Endometrial microvascular endothelial cells (primary cell): ENCODE data around the gene EDEM1. TPM values are rescaled to one million over a fixed set of nuclear protein-coding genes. Genes with fewer than 3 reads are reported as not detected.
"Not testable (repeated sequence)": the region's sequence is repeated elsewhere in the genome, so short reads cannot be mapped to it uniquely, and the experiment has no call there.

Experiments
- in situ Hi-C: cut with HindIII; loops from 2 replicates; pipeline ENCODE4 v1.10.0; 2017; ENCODE audit warnings: low sequenced_read_pairs, low pct_unique_long_range_greater_than_20kb; ENCODE audit errors: inconsistent ontology term
- total RNA-seq: library from RNA; depleted of rRNA; stranded (reverse); fragments of >200 nt; gene quantifications from one replicate; pipeline ENCODE4 v1.2.3, GENCODE V29; 2015; ENCODE audit errors: inconsistent ontology term

The EDEM1 gene
- total RNA-seq, 1 donor from 2014 or later: 36.9 TPM

GRCh38 chr3:5221701-5222100 is 34.2 kb downstream of the EDEM1 start:
- in situ Hi-C loops: no loop called here

DNA sequence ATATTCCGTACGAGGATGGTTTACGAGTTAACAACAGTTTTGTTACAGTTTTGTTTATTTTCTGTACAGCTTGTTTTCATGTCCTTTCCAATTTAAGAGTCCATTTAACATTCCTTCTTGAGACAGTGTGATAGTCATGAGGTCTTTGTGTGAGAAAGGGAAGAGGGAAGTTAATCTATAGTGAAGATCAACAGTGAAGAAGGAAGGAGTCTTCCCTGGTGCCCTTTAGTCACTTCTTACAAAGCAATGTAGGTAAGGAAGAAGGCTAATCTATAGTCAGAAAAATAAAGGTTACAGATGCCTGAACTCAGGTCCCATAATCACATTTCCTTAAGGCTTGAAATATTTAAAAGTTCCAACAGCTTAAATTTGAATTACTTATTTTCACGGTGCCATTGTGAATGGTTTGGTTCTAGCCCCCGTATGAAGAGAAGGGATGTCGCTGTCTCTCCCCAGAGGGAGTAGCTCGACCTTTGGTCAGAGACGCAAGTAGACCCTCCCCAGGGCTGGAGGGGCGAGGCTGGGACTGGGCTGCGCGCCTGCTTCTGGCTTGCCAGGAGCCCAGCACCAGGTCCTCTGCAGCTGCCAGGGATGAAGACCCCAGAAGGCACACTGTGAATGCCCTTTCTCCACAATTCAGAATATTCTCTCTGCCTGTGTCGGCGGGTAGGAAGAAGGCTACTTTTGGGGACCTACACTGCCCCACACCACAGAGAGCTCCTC is 34.9 kb downstream of the EDEM1 start:
- in situ Hi-C loops: no loop called here

- in situ Hi-C loops: no loop called here
These were observed 39.3 kb downstream of the EDEM1 start for GRCh38 chr3:5226783-5227182.

DNA sequence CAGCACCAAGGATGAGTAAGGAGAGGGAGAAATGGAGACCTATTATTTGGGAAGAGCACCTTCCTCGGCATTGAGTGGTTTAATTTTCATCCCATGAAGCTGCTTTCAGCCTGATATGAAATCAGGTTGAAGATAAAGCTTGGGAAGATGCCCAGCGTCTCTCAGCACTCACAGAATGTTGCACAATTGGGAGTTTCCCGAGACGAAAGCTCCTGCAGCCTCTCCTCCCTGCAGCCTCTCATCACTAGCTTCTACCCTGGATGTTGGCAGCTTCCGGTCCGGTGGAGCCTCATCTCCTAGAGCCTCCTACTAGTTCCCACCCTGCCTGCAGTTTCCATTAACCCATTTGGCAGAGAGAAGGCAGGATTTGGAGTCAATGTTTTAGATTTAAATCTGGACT is 40.3 kb downstream of the EDEM1 start:
- in situ Hi-C loops: no loop called here

DNA sequence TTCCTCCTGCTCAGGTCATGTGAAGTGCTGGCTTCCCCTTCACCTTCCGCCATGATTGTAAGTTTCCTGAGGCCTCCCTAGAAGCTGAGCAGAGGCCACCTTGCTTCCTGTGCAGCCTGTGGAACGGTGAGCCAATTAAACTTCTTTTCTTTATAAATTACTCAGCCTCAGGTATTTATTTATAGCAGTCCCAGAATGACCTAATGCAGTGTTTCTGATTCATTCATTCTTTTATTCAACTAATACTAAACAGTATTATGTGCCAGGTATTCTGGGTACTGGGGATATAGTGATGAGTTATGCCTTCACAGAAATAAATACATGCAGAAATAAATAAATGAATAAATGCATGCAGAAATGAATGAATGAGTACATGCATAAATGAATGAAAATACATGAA is 41.9 kb downstream of the EDEM1 start:
- in situ Hi-C loops: no loop called here

- in situ Hi-C loops: no loop called here
These were observed 43.6 kb downstream of the EDEM1 start for GRCh38 chr3:5231074-5231473.

- in situ Hi-C loops: no loop called here
These were observed 44.0 kb downstream of the EDEM1 start for GRCh38 chr3:5231487-5231886.

DNA sequence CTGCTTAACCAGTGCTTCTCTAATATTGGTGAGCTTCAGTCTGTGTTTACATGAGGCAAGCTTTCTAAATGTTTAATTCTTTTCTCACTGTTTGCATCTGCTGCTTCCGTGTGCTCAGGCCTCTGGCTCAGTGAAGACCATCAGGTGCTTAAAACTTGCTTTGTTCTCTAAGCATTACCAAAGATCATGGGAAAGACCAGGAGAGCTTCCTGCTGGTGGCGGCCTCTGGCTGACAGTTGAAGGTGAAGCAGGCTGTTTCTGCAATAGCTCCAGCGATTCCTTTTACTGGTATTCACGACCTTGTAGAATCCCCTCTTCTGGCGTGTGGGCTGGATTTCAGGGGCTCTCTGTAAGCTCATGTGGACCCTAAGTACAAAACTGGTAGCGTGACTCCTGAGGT is 45.1 kb downstream of the EDEM1 start:
- in situ Hi-C loops: no loop called here

DNA sequence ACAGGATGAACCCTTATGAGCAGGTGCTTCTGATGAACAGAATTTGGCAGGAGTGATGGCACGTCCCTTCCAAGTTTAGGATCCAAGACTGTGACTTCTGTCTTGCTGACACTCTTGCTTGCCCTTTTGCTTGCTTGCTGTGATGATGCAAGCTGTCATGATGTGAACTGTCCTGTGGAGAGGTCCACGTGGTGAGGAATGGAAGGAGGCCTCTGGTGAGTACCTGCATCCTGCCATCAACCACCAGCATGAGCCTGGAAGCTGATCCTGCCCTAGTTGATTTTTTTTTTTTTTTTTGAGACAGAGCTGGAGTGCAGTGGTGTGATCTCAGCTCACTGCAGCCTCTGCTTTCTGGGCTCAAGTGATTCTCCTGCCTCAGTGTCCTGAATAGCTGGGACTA is 45.5 kb downstream of the EDEM1 start:
- in situ Hi-C loops: no loop called here

DNA sequence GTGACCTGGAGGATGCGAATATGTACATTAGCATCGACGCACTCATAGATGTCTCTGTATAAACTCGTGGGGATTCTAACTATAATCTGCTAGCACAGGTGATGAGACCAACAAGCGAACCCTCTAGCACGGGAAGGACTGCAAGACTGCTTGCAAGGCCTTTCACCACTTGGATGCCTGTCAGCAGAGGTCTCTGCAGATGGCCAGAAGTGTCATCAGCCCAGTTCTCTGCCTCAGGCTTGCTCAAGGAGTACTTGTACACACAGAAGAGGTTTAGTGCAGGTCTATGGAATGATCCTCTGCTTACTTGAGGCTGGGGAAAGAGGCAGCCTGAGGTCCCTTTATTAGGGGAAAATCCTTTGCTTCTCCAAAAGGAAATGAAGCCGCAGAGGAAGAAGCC is 48.1 kb downstream of the EDEM1 start:
- in situ Hi-C loops: no loop called here

DNA sequence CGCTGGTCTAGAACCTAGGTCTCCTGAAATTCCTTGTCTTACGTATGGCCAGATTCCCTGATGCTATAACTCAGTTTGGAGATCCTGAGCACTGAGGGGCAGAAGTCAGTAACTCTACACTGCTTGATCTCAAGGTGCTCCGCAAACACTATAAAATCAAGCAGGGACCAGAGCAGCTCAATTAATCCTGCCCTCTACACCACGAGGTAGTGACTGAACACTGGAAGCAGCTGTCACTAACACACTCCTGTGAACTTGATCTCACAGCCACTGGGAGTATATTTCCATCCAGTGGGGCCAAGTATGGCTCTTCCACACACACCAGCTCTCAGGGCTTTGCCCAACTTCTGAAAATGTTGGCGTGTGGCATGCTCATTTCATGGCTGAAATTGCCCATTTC is 51.0 kb downstream of the EDEM1 start:
- in situ Hi-C loops: no loop called here

- in situ Hi-C loops: no loop called here
These were observed 52.1 kb downstream of the EDEM1 start for GRCh38 chr3:5239602-5240001.

GRCh38 chr3:5240740-5241139 is 53.2 kb downstream of the EDEM1 start:
- in situ Hi-C loops: no loop called here

GRCh38 chr3:5242785-5243184 is 55.3 kb downstream of the EDEM1 start:
- in situ Hi-C loops: not testable (repeated sequence)

GRCh38 chr3:5245927-5246326 is 58.4 kb downstream of the EDEM1 start:
- in situ Hi-C loops: no loop called here

DNA sequence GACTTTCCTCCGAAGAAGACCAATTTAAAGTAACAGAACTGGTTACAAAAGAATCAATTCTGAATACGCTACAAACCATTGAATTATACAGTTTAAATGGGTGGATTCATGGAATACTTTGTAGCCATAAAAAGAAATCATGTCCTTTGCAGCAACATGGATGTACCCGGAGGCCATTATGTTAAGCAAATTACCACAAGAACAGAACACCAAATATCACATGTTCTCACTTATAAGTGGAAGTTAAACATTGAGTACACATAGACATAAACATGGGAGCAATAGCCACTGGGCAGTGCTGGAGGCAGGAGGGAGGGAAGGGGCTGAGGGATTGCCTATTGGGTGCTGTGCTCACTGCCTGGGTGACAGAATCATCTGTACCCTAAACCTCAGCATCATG is 61.3 kb downstream of the EDEM1 start:
- in situ Hi-C loops: no loop called here

DNA sequence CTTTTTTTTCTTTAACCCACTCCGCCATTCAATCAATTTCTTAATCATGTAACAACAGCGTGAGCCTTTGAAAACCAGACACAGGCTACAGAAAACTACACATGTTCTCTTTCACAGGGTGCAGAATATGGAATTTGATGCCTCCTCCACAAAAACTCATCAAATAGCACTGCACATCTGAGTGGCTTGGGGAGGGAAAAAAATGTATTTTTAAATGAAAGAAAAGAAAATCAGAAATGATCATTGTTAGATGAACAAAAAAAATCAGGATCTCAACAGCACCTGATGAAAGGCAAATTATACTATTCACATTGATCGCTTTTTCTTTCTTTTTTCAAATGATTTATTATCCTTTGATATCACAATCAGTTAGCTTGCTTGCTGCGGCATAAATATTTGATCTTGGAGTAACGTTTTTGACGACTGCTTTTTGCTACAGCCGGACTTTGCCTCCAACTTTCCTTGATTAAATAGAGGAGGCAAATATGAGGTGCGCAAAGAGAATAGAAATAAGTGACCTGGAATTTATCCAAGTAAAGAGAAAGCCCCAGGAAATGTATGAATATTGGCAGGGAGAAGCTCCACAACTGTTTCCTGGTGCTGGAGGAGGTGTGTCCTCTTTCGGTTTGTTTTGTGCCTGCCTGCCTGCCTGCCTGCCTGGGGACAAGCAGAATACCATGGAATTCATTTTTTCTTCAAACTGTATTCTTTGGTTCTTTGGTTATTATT is 63.1 kb downstream of the EDEM1 start:
- in situ Hi-C loops: no loop called here

- in situ Hi-C loops: no loop called here
These were observed 63.7 kb downstream of the EDEM1 start for GRCh38 chr3:5251196-5251583.

DNA sequence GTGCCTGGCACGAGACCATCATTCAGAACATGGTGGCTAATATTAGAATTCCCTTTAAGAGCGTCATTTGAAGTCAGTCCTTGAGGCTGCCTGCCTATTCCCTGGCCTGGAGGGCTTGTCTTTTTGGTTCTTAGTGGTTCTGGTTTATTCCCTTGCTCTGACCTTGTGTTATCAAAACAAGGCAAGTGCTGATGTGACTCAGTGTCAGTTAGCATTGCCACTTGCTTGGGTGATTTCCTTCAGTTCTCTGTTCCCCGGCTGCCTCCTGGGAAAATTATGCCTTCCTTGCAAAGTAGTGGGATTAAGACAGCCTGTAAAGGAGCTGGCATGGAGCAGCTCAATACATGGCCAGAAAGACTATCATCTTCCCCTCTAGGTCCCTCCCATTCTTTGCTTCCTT is 64.6 kb downstream of the EDEM1 start:
- in situ Hi-C loops: no loop called here

DNA sequence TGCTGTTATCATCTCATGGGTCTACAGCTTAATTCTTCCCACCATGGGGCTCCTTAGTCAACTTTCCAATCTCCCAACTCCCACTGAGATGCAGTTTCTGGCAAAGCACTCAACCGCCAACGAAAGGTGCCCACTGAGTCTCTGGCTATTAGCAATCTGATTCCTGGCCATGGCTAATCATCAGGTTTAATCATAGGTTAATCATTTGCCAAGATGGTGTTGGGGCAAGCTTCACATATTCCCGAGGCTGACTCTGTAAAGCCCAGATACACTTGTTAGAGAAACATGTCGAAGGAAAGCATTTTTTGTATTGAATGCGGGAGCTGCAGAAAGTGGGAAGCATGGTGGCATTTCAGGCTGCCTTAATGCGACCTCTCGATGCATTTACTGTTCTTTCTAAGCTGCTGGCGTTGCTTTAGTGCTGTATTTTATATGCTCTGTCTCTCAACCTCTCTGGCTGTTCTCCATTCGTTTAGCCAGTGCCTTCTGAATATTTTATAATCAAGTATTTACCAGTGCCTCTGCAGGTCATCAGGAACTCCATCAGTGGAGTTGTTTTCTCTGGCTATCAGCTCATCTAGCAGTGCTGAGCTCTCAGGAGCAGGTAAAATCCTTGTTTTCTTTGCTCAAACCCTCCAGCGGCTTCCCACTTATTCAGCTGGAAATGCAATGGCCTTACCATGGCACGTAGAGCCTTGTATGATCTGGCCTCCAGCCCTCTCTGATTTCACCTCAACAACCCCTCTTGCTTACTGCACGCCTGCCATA is 67.0 kb downstream of the EDEM1 start:
- in situ Hi-C loops: no loop called here
